ENCODE results near the gene NUDCD3.
"Not testable (repeated sequence)": the region's sequence is repeated elsewhere in the genome, so short reads cannot be mapped to it uniquely, and the experiment has no call there.

NUDCD3 gene

GRCh38 chr7:44515590-44516268 is 25.3 kb upstream of the NUDCD3 start:
- H3K27ac ChIP-seq, result no peak overlapping the region
- TF ChIP-seq, protein P1, sequence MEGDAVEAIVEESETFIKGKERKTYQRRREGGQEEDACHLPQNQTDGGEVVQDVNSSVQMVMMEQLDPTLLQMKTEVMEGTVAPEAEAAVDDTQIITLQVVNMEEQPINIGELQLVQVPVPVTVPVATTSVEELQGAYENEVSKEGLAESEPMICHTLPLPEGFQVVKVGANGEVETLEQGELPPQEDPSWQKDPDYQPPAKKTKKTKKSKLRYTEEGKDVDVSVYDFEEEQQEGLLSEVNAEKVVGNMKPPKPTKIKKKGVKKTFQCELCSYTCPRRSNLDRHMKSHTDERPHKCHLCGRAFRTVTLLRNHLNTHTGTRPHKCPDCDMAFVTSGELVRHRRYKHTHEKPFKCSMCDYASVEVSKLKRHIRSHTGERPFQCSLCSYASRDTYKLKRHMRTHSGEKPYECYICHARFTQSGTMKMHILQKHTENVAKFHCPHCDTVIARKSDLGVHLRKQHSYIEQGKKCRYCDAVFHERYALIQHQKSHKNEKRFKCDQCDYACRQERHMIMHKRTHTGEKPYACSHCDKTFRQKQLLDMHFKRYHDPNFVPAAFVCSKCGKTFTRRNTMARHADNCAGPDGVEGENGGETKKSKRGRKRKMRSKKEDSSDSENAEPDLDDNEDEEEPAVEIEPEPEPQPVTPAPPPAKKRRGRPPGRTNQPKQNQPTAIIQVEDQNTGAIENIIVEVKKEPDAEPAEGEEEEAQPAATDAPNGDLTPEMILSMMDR (conservative IDR thresholded peaks at IDR 0.05), result no peak

- TF ChIP-seq, protein P1 (conservative IDR thresholded peaks at IDR 0.05), result no peak
- H3K27ac ChIP-seq, result no peak overlapping the region
These were observed 22.3 kb upstream of the NUDCD3 start for GRCh38 chr7:44512736-44513135.

- TF ChIP-seq, protein P1 (conservative IDR thresholded peaks at IDR 0.05), result no peak
- H3K27ac ChIP-seq, result no peak overlapping the region
These were observed 21.5 kb upstream of the NUDCD3 start for GRCh38 chr7:44511863-44512468.

- H3K27ac ChIP-seq, result no peak overlapping the region
- TF ChIP-seq, protein P1 (conservative IDR thresholded peaks at IDR 0.05), result no peak
These were observed 20.8 kb upstream of the NUDCD3 start for GRCh38 chr7:44511236-44511635.

GRCh38 chr7:44508328-44509030 is 18.0 kb upstream of the NUDCD3 start:
- TF ChIP-seq, protein P1 (conservative IDR thresholded peaks at IDR 0.05), result no peak
- H3K27ac ChIP-seq, result no peak overlapping the region

GRCh38 chr7:44506592-44507288 is 16.3 kb upstream of the NUDCD3 start:
- H3K27ac ChIP-seq, result not testable (repeated sequence)

- TF ChIP-seq, protein P1 (conservative IDR thresholded peaks at IDR 0.05), result no peak
- no peak overlapping the region for H3K27ac ChIP-seq
These were observed 15.1 kb upstream of the NUDCD3 start for GRCh38 chr7:44505595-44505994.
